ENCODE results near the gene RPTOR. TPM values are rescaled to one million over a fixed set of nuclear protein-coding genes. Genes with fewer than 3 reads are reported as not detected.

The RPTOR gene
- total RNA-seq, 2 experiments from 2014 or later, result 48.7 to 58.2 TPM

DNA sequence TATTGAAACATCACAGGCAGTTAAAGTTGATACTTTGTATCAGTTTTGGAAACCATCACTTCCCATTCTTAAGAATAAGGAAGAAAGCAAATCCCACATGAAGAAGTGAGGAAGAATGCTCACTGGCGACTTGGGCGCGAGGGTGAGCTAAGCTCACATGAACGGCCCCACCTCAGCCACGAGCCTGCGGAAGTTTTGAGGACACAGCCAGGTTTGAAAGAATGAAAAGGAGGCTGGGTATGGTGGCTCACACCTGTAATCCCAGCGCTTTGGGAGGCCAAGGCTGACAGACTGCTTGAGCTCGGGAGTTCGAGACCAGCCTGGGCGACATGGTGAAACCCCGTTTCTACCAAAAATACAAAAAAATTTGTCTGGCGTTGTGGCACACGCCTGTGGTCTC, 336.7 kb downstream of the RPTOR start:
- Mint-ChIP-seq H3K4me3 (no peak overlapping the region), H3K4me1 (peaks cover 46% of the 10 kb centered on the region), H3K36me3 (ENCODE audit: low read depth) (peaks cover 64% of the 10 kb centered on the region), H3K27me3 (no peaks in the 10 kb centered on the region), H3K9me3 (peaks cover 2% of the 10 kb centered on the region), H3K27ac (no peak overlapping the region)
- ChIA-PET POLR2A (interaction anchor here (0.7 kb wide), 1 partner anchor 62 kb away, joined by 4 read pairs; no protein-coding TSS in a partner anchor), CTCF (interaction anchor here (0.7 to 1.4 kb wide), 7 partner anchors 10 to 90 kb away, joined by 3 to 4 read pairs (median 3); no protein-coding TSS in a partner anchor)
- no peak for DNase-seq

DNA sequence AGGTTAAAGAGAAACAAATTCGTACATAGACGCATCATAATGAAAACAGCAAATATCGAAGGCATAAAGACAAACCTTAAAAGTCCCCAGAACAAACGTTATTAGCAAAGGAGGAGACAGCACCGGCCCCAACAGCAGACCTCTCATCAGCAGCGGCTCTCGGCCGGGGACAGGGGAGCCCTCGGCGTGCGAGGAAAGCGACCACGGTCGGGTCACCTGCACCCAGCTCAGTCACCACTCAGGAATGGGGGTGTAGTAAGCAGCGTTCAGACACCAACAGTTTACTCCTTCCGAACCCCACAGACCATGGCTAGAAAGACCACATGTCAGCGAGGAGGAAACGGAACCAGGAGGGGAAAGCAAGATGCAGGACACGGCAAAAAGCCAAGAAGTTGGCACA, 337.7 kb downstream of the RPTOR start:
- peaks cover 43% of the 10 kb centered on the region for H3K4me1 Mint-ChIP-seq
- no peaks in the 10 kb centered on the region for H3K27me3 Mint-ChIP-seq
- ChIA-PET CTCF (interaction anchor here (0.5 to 1.1 kb wide), 2 partner anchors 35 to 1086 kb away, joined by 3 to 4 read pairs; partner anchors contain the start of gene CBX8), POLR2A (no interaction called here)
- no peak overlapping the region for H3K4me3 Mint-ChIP-seq
- no peak for DNase-seq
- H3K27ac Mint-ChIP-seq, result no peak overlapping the region
- no peaks in the 10 kb centered on the region for H3K9me3 Mint-ChIP-seq
- H3K36me3 Mint-ChIP-seq (ENCODE audit: low read depth), result peaks cover 61% of the 10 kb centered on the region

DNA sequence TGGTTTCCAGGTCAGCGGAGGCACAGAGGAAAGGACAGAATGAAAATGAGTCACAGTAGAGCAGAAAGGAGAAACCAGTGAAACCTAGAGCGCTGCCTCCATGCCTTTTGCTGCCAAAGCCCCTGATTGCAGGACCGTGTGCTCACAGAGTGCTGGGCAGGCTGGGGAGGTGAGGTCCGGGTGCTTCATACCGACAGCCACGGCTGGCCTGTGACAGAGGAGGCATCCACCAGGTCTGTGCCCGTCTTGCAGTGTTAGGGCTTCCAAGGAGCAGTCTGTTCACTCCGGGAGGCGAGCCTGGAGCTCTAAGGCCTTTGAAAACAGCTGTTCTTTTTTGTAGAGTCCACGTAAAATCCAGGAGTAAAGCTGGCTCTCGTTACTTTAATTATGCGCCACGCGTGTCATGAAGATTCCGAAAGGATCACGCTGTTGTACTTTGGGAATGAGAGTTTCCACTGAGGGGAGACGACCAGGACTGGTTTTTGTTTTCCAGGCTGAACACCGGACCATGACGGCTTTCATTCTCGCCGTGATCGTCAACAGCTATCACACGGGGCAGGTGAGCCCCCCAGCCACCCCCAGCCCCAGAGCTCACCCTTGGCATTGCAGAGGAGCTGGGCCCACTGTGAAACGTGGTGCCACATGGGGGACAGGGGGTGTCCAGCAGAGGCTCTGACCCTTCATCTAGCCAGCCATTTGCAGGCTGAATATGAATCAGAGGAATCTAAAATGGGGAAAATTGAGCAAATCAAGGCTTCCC, 338.5 kb downstream of the RPTOR start:
- H3K36me3 Mint-ChIP-seq (ENCODE audit: low read depth), result peaks cover 58% of the 10 kb centered on the region
- no peak overlapping the region for H3K4me3 Mint-ChIP-seq
- no peak for DNase-seq
- H3K27me3 Mint-ChIP-seq, result no peaks in the 10 kb centered on the region
- POLR2A ChIA-PET, result no interaction called here
- H3K27ac Mint-ChIP-seq, result peak overlapping the region; percentile 41
- CTCF ChIA-PET, result interaction anchor here (1.1 to 1.5 kb wide), 3 partner anchors 16 to 87 kb away, joined by 3 read pairs; no protein-coding TSS in a partner anchor
- H3K9me3 Mint-ChIP-seq, result no peaks in the 10 kb centered on the region
- peaks cover 36% of the 10 kb centered on the region for H3K4me1 Mint-ChIP-seq

DNA sequence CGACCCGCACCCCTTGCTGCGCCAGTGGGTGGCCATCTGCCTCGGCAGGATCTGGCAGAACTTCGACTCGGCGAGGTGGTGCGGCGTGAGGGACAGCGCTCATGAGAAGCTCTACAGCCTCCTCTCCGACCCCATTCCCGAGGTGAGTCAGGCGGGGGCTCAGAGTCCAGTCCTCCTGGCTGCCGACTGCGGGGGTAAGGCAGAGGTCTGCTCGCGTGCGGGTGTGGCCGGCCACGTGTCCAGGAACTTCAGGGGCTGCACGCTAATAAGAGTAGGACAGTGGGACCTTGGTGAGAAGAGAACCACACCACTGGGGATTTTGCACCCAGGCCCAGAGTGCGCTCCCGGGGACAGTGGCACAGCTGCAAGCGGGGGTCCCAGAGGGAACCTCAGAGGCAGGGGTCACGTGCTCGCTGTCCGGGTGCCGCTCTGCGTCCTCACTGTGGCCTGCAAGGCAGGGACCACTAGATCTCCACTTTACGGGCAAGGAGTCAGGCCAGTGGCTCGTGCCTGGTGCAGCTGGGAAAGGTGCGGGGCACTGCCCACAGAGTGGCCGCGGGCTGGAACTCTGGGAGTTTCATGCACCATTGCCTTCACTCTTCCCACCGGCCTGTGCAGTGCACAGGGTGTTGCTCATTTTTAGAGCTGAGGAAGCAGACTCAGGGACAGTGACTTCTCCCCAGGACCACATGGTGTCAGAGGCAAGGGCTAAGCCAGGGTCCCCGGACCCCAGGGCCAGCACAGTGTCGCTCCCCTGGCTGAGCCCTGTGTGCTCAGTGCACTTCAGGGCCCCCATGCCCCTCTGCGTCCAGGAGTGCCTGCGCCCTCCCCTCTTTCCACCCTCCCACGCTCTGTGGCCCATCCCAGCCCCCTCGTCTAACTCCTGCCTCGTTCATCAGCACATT, 339.4 kb downstream of the RPTOR start:
- DNase-seq, result no peak
- Mint-ChIP-seq H3K27me3 (no peaks in the 10 kb centered on the region), H3K36me3 (ENCODE audit: low read depth) (peaks cover 59% of the 10 kb centered on the region), H3K27ac (no peak overlapping the region), H3K4me1 (peaks cover 33% of the 10 kb centered on the region), H3K4me3 (no peak overlapping the region), H3K9me3 (no peaks in the 10 kb centered on the region)
- ChIA-PET POLR2A (no interaction called here), CTCF (interaction anchor here (1.1 to 1.5 kb wide), 2 partner anchors 15 to 86 kb away, joined by 3 read pairs; no protein-coding TSS in a partner anchor)

DNA sequence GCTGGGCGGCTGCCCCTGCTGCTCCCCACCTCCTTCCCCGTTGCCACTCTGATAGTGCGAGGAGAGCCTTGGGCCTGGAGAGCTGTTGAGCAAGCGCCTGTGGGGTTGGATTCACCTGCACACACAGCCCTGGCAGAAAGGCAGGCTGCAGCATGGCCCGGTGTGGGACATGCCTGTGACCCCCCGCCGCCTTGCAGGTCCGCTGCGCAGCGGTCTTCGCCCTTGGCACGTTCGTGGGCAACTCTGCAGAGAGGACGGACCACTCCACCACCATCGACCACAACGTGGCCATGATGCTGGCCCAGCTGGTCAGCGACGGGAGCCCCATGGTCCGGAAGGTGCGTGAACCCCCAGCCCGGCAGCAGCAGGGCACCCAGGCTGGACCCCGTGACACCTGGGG, 340.2 kb downstream of the RPTOR start:
- ChIA-PET POLR2A (no interaction called here), CTCF (interaction anchor here (1.5 kb wide), 1 partner anchor 14 kb away, joined by 3 read pairs; no protein-coding TSS in a partner anchor)
- Mint-ChIP-seq H3K36me3 (ENCODE audit: low read depth) (peaks cover 59% of the 10 kb centered on the region), H3K9me3 (no peaks in the 10 kb centered on the region), H3K27ac (no peak overlapping the region), H3K27me3 (no peaks in the 10 kb centered on the region), H3K4me1 (peaks cover 32% of the 10 kb centered on the region), H3K4me3 (no peak overlapping the region)
- no peak for DNase-seq

DNA sequence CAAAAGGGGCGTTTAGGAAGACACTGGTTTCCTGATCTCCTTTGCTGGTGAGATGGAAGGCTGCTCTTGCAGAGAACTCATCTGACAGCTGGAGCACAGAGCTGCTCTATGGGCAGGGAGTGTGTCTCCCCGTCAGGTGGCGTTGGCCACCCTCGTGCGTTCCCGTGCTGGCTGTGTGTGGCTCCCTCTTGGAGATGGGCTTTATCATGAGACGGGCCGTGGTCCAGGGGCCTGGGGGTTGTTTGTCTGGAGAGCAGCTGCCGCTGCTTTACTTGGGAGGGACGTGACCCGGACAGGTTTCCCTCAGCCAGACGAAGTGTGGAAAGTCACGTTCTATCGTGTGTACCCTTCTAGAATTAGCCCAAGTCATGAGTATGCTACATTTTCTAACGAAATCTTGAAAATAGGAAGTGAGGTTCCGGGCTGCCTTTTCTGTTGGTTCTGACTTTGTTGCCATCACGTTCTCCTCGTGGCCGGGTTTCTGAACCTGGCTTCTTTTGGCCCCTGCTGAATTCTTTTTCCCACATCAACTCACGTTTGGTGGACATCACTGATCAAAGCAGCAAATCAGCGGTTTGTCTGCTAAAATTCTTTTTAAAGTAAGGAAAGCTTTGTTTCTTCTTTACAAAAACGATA, 341.4 kb downstream of the RPTOR start:
- DNase-seq, result no peak
- ChIA-PET POLR2A (no interaction called here), CTCF (interaction anchor here (0.8 to 4.2 kb wide), 3 partner anchors 8 to 24 kb away, joined by 3 to 14 read pairs (median 4); no protein-coding TSS in a partner anchor)
- Mint-ChIP-seq H3K27ac (peak overlapping the region; percentile 60), H3K4me3 (no peak overlapping the region), H3K36me3 (ENCODE audit: low read depth) (peaks cover 62% of the 10 kb centered on the region), H3K9me3 (no peaks in the 10 kb centered on the region), H3K27me3 (no peaks in the 10 kb centered on the region), H3K4me1 (peaks cover 39% of the 10 kb centered on the region)

DNA sequence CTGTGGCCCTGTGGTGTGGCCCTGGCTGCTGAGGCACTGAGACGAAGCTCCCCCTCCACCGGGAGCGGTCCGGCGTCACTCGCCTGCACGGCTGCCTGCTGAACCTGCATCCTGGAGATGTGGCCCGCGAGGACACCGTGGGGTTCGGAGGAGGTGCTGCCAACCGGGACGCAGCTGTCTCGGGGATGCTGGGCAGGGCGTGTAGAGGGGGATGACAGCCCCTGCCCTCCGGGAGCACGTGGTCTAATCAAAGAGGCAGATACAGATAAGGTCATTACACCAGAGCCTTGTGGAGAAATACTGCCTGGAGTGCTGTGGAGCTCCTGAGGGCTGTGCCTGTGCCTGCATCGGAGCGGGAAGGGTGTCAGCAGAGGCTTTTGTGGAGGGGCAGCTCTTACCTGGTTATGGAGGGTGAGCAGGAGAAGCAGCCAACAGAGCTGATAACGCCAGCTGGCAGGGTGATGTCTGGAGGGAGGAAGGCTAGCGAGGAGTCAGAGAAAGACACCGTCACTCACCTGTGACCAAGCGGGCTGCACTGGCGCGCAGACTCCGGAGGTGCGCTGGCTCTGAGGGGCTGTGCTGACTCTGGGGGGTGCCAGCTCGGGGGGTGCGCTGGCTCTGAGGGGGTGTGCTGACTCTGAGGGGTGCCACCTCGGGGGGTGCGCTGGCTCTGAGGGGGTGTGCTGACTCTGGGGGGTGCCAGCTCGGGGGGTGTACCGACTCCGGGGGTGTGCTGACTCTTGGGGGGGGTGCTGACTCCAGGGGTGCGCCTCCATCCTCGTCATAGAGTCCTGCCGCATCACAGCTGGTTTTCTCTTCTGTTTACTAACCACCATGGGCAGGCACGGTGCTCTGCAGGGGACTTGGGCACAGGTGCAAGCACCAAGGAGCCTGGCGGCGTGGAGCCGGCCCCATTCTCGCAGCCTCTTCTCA, 342.3 kb downstream of the RPTOR start:
- ChIA-PET POLR2A (no interaction called here), CTCF (interaction anchor here (0.7 to 4.2 kb wide), 4 partner anchors 9 to 25 kb away, joined by 3 to 14 read pairs (median 4); no protein-coding TSS in a partner anchor)
- no peaks in the 10 kb centered on the region for H3K9me3 Mint-ChIP-seq
- no peaks in the 10 kb centered on the region for H3K27me3 Mint-ChIP-seq
- no peak for DNase-seq
- no peak overlapping the region for H3K4me3 Mint-ChIP-seq
- peaks cover 66% of the 10 kb centered on the region for H3K36me3 Mint-ChIP-seq (ENCODE audit: low read depth)
- H3K27ac Mint-ChIP-seq, result peak overlapping the region; percentile 41
- H3K4me1 Mint-ChIP-seq, result peaks cover 43% of the 10 kb centered on the region

DNA sequence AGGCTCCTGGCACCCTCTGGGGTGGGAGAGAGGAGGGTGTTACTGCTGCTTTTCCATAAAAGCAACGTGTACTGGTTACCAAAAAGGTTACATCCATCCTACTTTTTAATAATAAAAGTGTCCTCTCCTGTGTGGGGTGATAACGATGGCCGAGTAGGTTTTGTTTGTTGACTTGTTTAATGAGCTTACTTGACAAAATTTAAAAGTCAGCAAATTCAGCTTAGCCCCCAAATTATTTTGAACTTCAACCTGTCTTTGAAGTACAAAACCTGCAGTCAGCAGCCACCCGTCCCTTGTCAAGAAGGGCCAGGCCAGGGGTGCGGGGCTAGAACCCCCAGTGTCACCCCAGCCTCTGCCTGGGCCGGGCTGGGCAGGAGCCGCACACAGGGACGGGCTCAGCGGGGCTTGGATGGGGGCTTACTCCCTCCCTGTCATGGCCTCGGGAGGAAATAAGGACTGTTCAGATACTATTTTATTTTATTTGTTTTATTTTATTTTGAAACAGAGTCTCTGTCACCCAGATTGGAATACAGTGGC, 343.1 kb downstream of the RPTOR start:
- no peak overlapping the region for H3K4me3 Mint-ChIP-seq
- CTCF ChIA-PET, result interaction anchor here (0.7 to 4.2 kb wide), 2 partner anchors 10 to 24 kb away, joined by 4 to 14 read pairs; no protein-coding TSS in a partner anchor
- no peak for DNase-seq
- no peaks in the 10 kb centered on the region for H3K27me3 Mint-ChIP-seq
- H3K36me3 Mint-ChIP-seq (ENCODE audit: low read depth), result peaks cover 66% of the 10 kb centered on the region
- peaks cover 48% of the 10 kb centered on the region for H3K4me1 Mint-ChIP-seq
- no peaks in the 10 kb centered on the region for H3K9me3 Mint-ChIP-seq
- POLR2A ChIA-PET, result no interaction called here
- peak overlapping the region; percentile 87 for H3K27ac Mint-ChIP-seq

DNA sequence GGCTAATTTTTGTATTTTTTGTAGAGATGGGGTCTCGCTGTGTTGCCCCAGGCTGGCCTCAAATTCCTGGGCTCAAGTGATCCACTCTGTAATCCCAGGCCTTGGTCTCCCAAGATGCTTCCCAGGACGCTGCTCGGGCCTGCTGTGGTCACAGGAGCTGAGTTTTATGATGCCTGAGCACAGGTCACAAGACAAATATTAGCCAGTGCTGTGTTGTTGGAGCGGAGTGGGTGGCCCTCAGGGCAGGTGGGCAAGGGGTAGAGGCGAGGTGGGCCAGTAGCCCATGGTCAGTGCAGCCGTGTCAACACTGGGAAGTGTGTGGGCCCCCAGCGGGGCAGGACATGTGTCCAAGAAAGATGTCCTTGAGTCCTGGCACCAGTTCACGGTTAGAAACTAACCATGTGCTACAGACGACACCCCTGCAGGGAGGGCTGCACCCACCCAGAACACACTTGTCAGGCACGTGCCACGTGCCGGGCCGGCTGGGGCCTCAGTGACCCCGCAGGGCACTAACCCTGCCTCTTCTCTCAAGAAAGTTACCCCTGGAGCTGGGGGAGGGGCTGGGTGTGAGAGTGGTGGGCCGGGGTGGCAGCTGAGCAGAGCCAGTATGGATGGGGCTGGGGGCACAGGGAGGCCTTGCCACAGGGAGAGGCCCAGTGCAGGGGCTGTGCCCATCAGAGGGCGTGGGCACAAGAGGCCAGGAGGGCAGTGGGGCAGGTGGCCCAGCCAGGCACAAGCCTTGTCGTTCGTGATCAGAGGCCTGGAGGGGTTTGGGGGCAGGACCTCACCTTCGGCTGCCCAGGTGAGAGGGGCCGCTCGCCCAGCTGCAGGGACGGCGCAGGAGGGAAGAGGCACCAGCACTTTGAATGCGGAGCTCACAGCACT, 343.9 kb downstream of the RPTOR start:
- peaks cover 68% of the 10 kb centered on the region for H3K36me3 Mint-ChIP-seq (ENCODE audit: low read depth)
- ChIA-PET CTCF (interaction anchor here (0.8 to 4.2 kb wide), 5 partner anchors 8 to 253 kb away, joined by 3 to 14 read pairs (median 4); no protein-coding TSS in a partner anchor), POLR2A (interaction anchor here (0.6 kb wide), 1 partner anchor 41 kb away, joined by 9 read pairs; no protein-coding TSS in a partner anchor)
- H3K9me3 Mint-ChIP-seq, result no peaks in the 10 kb centered on the region
- peak overlapping the region; percentile 87 for H3K27ac Mint-ChIP-seq
- DNase-seq, result no peak
- peaks cover 56% of the 10 kb centered on the region for H3K4me1 Mint-ChIP-seq
- H3K4me3 Mint-ChIP-seq, result peak overlapping the region; percentile 69
- H3K27me3 Mint-ChIP-seq, result no peaks in the 10 kb centered on the region

DNA sequence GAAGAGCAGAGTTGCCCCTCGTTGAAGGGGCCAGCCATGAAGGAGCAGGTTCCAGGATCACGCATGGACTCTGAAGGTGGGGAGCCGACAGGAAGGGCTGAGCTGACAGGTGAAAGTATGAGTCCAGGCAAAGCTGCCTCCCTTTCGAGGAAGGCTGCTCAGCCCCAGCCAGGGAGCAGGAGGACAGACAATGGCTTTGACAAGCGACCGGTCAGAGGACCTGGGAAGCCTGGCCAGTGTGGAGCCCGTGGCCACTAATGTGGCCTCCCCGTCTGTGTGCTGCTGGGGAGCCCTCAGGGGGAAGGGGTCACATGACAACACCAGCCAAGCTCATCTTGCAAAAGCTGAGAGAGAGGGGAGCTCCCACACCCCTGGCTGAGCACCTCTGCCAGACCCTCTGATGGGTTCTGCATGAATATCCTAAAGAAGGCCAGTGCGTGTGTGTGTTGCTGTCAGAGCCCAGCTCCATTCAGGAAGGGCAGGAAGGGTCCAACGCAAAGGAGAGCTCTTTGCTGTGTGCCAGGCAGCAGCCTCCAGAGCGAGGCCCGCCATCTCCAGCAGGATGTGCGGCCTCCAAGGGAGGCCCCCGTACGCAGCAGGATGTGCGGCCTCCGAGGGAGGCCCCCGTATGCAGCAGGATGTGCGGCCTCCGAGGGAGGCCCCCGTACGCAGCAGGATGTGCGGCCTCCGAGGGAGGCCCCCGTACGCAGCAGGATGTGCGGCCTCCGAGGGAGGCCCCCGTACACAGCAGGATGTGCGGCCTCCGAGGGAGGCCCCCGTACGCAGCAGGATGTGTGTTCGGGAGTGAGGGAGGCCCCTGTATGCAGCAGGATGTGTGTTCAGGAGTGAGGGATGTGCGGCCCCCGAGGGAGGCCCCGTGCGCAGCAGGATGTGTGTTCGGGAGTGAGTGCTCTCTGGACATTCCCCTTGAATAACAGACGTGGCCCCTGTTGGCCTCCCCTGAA, 344.9 kb downstream of the RPTOR start:
- H3K9me3 Mint-ChIP-seq, result no peaks in the 10 kb centered on the region
- H3K27ac Mint-ChIP-seq, result peak overlapping the region; percentile 95
- ChIA-PET POLR2A (interaction anchor here (0.6 to 1.1 kb wide), 2 partner anchors 12 to 40 kb away, joined by 5 to 9 read pairs; no protein-coding TSS in a partner anchor), CTCF (interaction anchor here (0.7 to 4.2 kb wide), 7 partner anchors 9 to 254 kb away, joined by 3 to 14 read pairs (median 4); no protein-coding TSS in a partner anchor)
- no peaks in the 10 kb centered on the region for H3K27me3 Mint-ChIP-seq
- DNase-seq, result peak; percentile 16
- H3K4me1 Mint-ChIP-seq, result peaks cover 65% of the 10 kb centered on the region
- H3K36me3 Mint-ChIP-seq (ENCODE audit: low read depth), result peaks cover 77% of the 10 kb centered on the region
- peak overlapping the region; percentile 77 for H3K4me3 Mint-ChIP-seq

Measured in activated CD4-positive, alpha-beta T cell treated with anti-CD3 and anti-CD28 coated beads, Interleukin-2, amount 10 ng/mL, durations not matched to agents 7 days and 5 days (primary cell).